ENCODE results near the gene IL20.

Gene IL20

GRCh38 chr1:206864939-206865671, at the start of gene IL20:
Gene IL20, plus strand, starts transcription at chr1:206865623. Its CDS starts 230 bp downstream, at chr1:206865853.
- no peaks in the 10 kb centered on the region for H3K36me3 ChIP-seq (ENCODE audit: control insufficient read depth, insufficient read depth, low read length)
- no peaks in the 10 kb centered on the region for H3K27me3 ChIP-seq (ENCODE audit: control insufficient read depth, insufficient read depth, low read length)
- H3K9ac ChIP-seq (ENCODE audit: low read length) = no peak within 1 kb of the TSS
- H3K4me1 ChIP-seq (ENCODE audit: control insufficient read depth, insufficient read depth, low read length) = no peaks in the 10 kb centered on the region
- no peak within 1 kb of the TSS for H3K27ac ChIP-seq (ENCODE audit: low read depth, low read length)
- no peak within 1 kb of the TSS for H3K4me3 ChIP-seq (ENCODE audit: low read length)

DNA sequence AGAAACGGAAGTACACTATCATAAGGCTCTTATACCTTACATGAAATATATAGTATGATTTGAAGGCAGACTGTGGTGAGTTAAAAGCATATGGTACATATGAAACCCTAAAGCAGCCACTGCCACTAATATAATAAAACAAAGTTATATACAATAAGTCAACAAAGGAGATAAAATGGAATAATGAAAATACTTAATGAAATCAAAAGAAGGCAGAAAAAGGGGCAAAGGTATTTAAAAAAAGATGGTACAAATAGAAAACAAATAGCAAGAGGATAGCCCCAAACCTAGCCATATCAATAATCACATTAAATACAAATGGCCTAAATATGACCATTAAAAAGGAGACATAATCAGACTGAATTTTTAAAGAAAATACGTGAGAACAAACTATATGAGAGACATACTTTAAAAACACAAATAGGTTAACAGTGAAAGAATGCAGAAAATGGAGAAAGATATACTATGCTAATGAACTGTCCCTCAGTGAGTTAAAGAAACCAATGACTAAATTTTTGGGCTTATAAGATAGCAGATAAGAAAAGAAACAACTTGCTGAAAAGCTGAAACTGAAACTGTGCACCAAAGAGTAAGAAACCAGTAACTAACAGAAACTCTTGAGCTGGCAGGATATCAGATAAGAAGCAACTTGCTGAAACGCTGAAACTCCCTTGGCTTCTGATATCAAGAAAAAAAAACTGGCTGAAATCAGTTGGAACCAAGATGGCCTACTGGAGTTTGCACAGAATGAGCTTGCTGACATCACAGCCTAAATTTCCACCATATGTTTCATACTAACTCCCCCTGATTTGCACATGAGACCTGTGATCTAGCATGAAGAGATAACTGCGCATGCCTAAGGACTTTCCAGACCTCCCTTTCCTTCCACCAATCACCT, 48.8 kb upstream of the IL20 start:
- H3K27me3 ChIP-seq (ENCODE audit: control insufficient read depth, insufficient read depth, low read length) = no peaks in the 10 kb centered on the region
- no peak overlapping the region for H3K27ac ChIP-seq (ENCODE audit: low read depth, low read length)
- no peak overlapping the region for H3K9ac ChIP-seq (ENCODE audit: low read length)
- no peaks in the 10 kb centered on the region for H3K36me3 ChIP-seq (ENCODE audit: control insufficient read depth, insufficient read depth, low read length)
- no peak overlapping the region for H3K4me3 ChIP-seq (ENCODE audit: low read length)
- no peaks in the 10 kb centered on the region for H3K4me1 ChIP-seq (ENCODE audit: control insufficient read depth, insufficient read depth, low read length)

- no peaks in the 10 kb centered on the region for H3K4me1 ChIP-seq (ENCODE audit: control insufficient read depth, insufficient read depth, low read length)
- no peak overlapping the region for H3K9ac ChIP-seq (ENCODE audit: low read length)
- H3K4me3 ChIP-seq (ENCODE audit: low read length) = no peak overlapping the region
- H3K27ac ChIP-seq (ENCODE audit: low read depth, low read length) = no peak overlapping the region
- no peaks in the 10 kb centered on the region for H3K36me3 ChIP-seq (ENCODE audit: control insufficient read depth, insufficient read depth, low read length)
- no peaks in the 10 kb centered on the region for H3K27me3 ChIP-seq (ENCODE audit: control insufficient read depth, insufficient read depth, low read length)
Measured at GRCh38 chr1:206821493-206821892, 43.9 kb upstream of the IL20 start.

DNA sequence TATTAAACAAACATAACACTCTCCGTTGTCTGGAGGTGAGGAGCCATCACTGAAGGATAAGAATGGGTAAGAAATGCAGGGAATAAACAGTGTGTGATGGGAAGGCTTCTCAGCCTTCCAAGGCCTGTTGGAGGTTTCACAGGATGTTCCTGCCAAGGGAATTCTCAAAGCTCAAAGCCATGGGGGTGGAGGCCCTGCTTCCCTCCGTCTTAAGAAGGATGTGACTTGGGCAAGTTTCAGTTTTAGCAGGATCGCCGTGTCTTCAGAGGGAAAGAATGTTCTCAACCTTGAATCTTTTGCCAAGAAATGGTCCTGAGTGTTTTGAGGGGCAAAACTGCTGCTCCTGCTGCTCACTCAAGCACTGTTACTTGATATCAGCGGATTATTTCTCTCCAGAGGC, 41.7 kb upstream of the IL20 start:
- H3K27ac ChIP-seq (ENCODE audit: low read depth, low read length) = no peak overlapping the region

GRCh38 chr1:206824331-206824730, 41.1 kb upstream of the IL20 start:
- Histone ChIP-seq H3K36me3 (ENCODE audit: control insufficient read depth, insufficient read depth, low read length) (no peaks in the 10 kb centered on the region), H3K4me1 (ENCODE audit: control insufficient read depth, insufficient read depth, low read length) (no peaks in the 10 kb centered on the region), H3K27me3 (ENCODE audit: control insufficient read depth, insufficient read depth, low read length) (no peaks in the 10 kb centered on the region), H3K9ac (ENCODE audit: low read length) (no peak overlapping the region), H3K4me3 (ENCODE audit: low read length) (no peak overlapping the region), H3K27ac (ENCODE audit: low read depth, low read length) (no peak overlapping the region)

More for the DNA sequence above, 41.7 kb upstream of the IL20 start:
- no peak overlapping the region for H3K4me3 ChIP-seq (ENCODE audit: low read length)
- no peak overlapping the region for H3K9ac ChIP-seq (ENCODE audit: low read length)
- H3K4me1 ChIP-seq (ENCODE audit: control insufficient read depth, insufficient read depth, low read length) = no peaks in the 10 kb centered on the region
- H3K27me3 ChIP-seq (ENCODE audit: control insufficient read depth, insufficient read depth, low read length) = no peaks in the 10 kb centered on the region
- no peaks in the 10 kb centered on the region for H3K36me3 ChIP-seq (ENCODE audit: control insufficient read depth, insufficient read depth, low read length)

DNA sequence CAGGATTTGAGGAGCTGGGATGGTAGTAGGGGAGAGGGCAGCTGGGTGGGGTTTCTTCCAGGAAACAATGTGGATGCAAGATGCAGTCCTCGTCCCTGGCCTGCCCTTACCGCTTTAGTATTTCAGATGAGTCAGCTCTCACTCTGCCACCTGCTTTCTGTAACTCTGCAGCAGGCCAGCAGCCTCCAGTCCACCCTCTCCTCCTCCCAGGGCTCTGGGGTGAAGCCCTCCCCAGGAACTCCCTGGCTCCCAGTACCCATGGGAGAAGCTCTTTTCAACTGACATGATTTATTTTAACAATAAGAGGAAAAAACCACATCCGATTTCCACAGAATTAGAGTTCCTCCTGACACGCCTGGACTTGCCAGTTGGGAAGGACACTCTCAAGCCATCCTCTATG, 39.0 kb upstream of the IL20 start:
- Histone ChIP-seq H3K4me1 (ENCODE audit: control insufficient read depth, insufficient read depth, low read length) (no peaks in the 10 kb centered on the region), H3K9ac (ENCODE audit: low read length) (no peak overlapping the region), H3K36me3 (ENCODE audit: control insufficient read depth, insufficient read depth, low read length) (no peaks in the 10 kb centered on the region), H3K4me3 (ENCODE audit: low read length) (no peak overlapping the region), H3K27me3 (ENCODE audit: control insufficient read depth, insufficient read depth, low read length) (no peaks in the 10 kb centered on the region), H3K27ac (ENCODE audit: low read depth, low read length) (no peak overlapping the region)

- Histone ChIP-seq H3K36me3 (ENCODE audit: control insufficient read depth, insufficient read depth, low read length) (no peaks in the 10 kb centered on the region), H3K4me1 (ENCODE audit: control insufficient read depth, insufficient read depth, low read length) (no peaks in the 10 kb centered on the region), H3K27ac (ENCODE audit: low read depth, low read length) (no peak overlapping the region), H3K9ac (ENCODE audit: low read length) (no peak overlapping the region), H3K4me3 (ENCODE audit: low read length) (no peak overlapping the region), H3K27me3 (ENCODE audit: control insufficient read depth, insufficient read depth, low read length) (no peaks in the 10 kb centered on the region)
Measured at GRCh38 chr1:206828061-206828460, 37.4 kb upstream of the IL20 start.

DNA sequence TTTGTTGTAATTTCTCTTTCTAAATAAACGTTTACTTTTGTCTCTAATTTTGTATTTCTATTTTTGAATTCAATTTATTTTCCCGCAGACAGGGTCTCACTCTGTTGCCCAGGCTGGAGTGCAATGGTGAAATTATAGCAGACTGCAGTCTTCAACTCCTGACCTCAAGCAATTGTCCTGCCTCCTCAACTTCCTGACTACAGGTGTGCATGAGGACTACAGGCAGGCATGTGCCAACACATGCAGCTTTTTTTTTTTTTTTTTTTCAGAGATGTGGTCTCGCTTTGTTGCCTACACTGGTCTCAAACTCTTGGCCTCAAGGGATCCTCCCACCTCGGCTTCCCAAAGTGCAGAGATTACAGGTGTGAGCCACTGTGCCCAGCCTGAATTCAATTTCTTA, 36.7 kb upstream of the IL20 start:
- no peak overlapping the region for H3K9ac ChIP-seq (ENCODE audit: low read length)
- no peaks in the 10 kb centered on the region for H3K27me3 ChIP-seq (ENCODE audit: control insufficient read depth, insufficient read depth, low read length)
- no peaks in the 10 kb centered on the region for H3K36me3 ChIP-seq (ENCODE audit: control insufficient read depth, insufficient read depth, low read length)
- no peaks in the 10 kb centered on the region for H3K4me1 ChIP-seq (ENCODE audit: control insufficient read depth, insufficient read depth, low read length)
- H3K27ac ChIP-seq (ENCODE audit: low read depth, low read length) = no peak overlapping the region
- no peak overlapping the region for H3K4me3 ChIP-seq (ENCODE audit: low read length)

GRCh38 chr1:206829282-206829681, 36.1 kb upstream of the IL20 start:
- H3K4me1 ChIP-seq (ENCODE audit: control insufficient read depth, insufficient read depth, low read length) = no peaks in the 10 kb centered on the region
- H3K9ac ChIP-seq (ENCODE audit: low read length) = no peak overlapping the region
- no peaks in the 10 kb centered on the region for H3K27me3 ChIP-seq (ENCODE audit: control insufficient read depth, insufficient read depth, low read length)
- H3K36me3 ChIP-seq (ENCODE audit: control insufficient read depth, insufficient read depth, low read length) = no peaks in the 10 kb centered on the region
- H3K27ac ChIP-seq (ENCODE audit: low read depth, low read length) = no peak overlapping the region
- no peak overlapping the region for H3K4me3 ChIP-seq (ENCODE audit: low read length)

DNA sequence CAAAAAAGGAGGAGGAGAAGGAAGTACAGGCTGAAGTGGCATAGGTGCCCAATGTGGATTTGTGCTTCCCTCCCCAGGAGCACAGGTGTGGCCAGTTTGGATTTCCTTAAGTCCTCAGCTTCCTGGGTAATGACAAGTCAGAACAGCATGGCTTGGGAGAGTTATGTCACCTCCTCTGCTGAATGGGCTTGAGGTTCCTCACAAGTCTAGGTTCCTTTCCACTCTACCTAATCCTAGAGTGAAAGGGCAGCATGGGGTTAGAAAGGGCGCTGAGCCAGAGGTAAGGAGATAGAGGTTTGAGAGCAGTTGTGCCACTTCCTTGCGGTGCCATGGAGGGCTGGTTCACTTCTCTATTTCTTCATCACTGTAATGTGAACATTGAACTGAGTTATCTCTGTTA, 35.5 kb upstream of the IL20 start:
- Histone ChIP-seq H3K4me1 (ENCODE audit: control insufficient read depth, insufficient read depth, low read length) (no peaks in the 10 kb centered on the region), H3K9ac (ENCODE audit: low read length) (no peak overlapping the region), H3K36me3 (ENCODE audit: control insufficient read depth, insufficient read depth, low read length) (no peaks in the 10 kb centered on the region), H3K27me3 (ENCODE audit: control insufficient read depth, insufficient read depth, low read length) (no peaks in the 10 kb centered on the region), H3K27ac (ENCODE audit: low read depth, low read length) (no peak overlapping the region), H3K4me3 (ENCODE audit: low read length) (no peak overlapping the region)

DNA sequence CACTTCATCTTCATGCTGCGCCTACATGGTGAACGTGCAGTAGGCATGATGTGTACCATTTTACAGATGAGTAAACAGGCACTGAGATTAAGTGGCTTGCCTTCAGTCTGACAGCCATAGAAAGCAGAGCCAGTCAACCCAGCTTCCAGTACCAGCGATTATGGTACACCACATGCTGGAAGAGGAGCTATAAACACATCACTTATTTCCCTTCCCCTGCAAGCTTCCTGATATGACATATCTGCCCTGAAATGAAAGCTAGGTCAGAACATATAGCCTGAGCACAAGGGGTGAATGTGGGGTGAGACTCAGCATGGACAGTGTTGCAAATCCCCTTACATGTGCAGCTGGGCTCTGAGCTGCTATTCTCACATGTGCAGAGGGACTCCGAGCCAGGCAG, 33.8 kb upstream of the IL20 start:
- Histone ChIP-seq H3K9ac (ENCODE audit: low read length) (no peak overlapping the region), H3K4me3 (ENCODE audit: low read length) (no peak overlapping the region), H3K36me3 (ENCODE audit: control insufficient read depth, insufficient read depth, low read length) (no peaks in the 10 kb centered on the region), H3K4me1 (ENCODE audit: control insufficient read depth, insufficient read depth, low read length) (no peaks in the 10 kb centered on the region), H3K27me3 (ENCODE audit: control insufficient read depth, insufficient read depth, low read length) (no peaks in the 10 kb centered on the region), H3K27ac (ENCODE audit: low read depth, low read length) (no peak overlapping the region)

DNA sequence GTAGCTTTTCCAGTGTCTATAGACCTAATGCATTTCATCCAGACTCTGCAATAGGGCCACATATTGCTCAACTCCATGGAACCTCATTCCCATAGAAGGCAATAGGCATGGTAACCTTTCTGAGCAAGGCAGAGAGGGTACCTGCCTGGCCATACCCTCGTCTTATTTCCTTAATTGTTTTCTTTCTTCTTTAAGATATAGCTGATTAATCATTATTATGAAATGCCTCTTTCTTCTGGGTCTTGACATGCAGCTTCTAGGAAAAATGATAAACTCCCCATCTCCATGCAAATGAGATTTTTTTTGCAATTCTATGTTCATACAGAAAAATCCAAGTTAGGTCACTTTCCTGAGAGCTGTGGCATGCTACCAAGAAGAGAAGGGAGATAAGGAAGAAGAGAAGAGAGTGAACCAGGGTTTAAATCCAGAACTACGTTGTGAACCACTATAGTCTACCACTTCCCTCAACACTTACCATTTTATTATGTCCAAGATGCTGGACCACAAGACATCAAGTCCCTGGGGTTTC, 33.0 kb upstream of the IL20 start:
- H3K4me3 ChIP-seq (ENCODE audit: low read length) = no peak overlapping the region
- no peaks in the 10 kb centered on the region for H3K4me1 ChIP-seq (ENCODE audit: control insufficient read depth, insufficient read depth, low read length)
- H3K27me3 ChIP-seq (ENCODE audit: control insufficient read depth, insufficient read depth, low read length) = no peaks in the 10 kb centered on the region
- no peak overlapping the region for H3K9ac ChIP-seq (ENCODE audit: low read length)
- H3K27ac ChIP-seq (ENCODE audit: low read depth, low read length) = no peak overlapping the region
- no peaks in the 10 kb centered on the region for H3K36me3 ChIP-seq (ENCODE audit: control insufficient read depth, insufficient read depth, low read length)

Data from rectal smooth muscle tissue (tissue), 1 donor.